Osteoblast (primary cell): ENCODE results near the gene SLC43A2. TPM values are rescaled to one million over a fixed set of nuclear protein-coding genes. Genes with fewer than 3 reads are reported as not detected.
A peak's percentile ranks its signal among the peaks of the same experiment; 100 is the strongest.
"Not testable (repeated sequence)": the region's sequence is repeated elsewhere in the genome, so short reads cannot be mapped to it uniquely, and the experiment has no call there.

ENCODE experiments used
- DNase-seq: peaks from one replicate; pipeline ENCODE4 v3.0.0; 2011; ENCODE audit warnings: low spot score, mixed read lengths; ENCODE audit not compliant: insufficient read length; ENCODE audit errors: missing footprints
- H2AFZ ChIP-seq: 2 replicates; pipeline ENCODE4 v1.6.0; 2011; ENCODE audit warnings: mild to moderate bottlenecking, low read length
- H3K27ac ChIP-seq: 2 replicates; pipeline ENCODE4 v1.5.1; 2011; ENCODE audit warnings: mild to moderate bottlenecking, low read depth, low read length, moderate library complexity
- H3K27me3 ChIP-seq: 2 replicates; pipeline ENCODE4 v1.6.0; 2012; ENCODE audit warnings: mild to moderate bottlenecking, control low read depth, inconsistent platforms, low read length, moderate library complexity; ENCODE audit not compliant: insufficient read depth
- H3K36me3 ChIP-seq: 2 replicates; pipeline ENCODE4 v1.5.1; 2011; ENCODE audit warnings: mild to moderate bottlenecking, low read length, control low read depth, moderate library complexity; ENCODE audit not compliant: insufficient read depth
- H3K4me1 ChIP-seq: 2 replicates; pipeline ENCODE4 v1.5.1; 2011; ENCODE audit warnings: mild to moderate bottlenecking, low read length, control low read depth, moderate library complexity; ENCODE audit not compliant: insufficient read depth
- H3K4me2 ChIP-seq: 2 replicates; pipeline ENCODE4 v1.6.0; 2011; ENCODE audit warnings: mild to moderate bottlenecking, low read length; ENCODE audit not compliant: insufficient read depth
- H3K4me3 ChIP-seq: fragments of 200-600 bp; sonication (generic); 3 replicates; pipeline ENCODE4 v1.5.1; 2012; ENCODE audit warnings: mild to moderate bottlenecking, low read length, inconsistent platforms; ENCODE audit not compliant: insufficient read depth
- H3K79me2 ChIP-seq: 2 replicates; pipeline ENCODE4 v1.6.0; 2012; ENCODE audit warnings: mild to moderate bottlenecking, low read length, control low read depth, inconsistent platforms; ENCODE audit not compliant: insufficient read depth
- H3K9me3 ChIP-seq: 2 replicates; pipeline ENCODE4 v1.5.1; 2011; ENCODE audit warnings: low read depth, low read length, control low read depth
- H4K20me1 ChIP-seq: 2 replicates; pipeline ENCODE4 v1.6.0; 2012; ENCODE audit warnings: mild to moderate bottlenecking, low read length, control low read depth; ENCODE audit not compliant: insufficient read depth
- total RNA-seq: library from RNA; depleted of rRNA; stranded (reverse); fragments of >200 nt; gene quantifications from 2 replicates; pipeline ENCODE4 v1.2.3, GENCODE V29; 2012
- TF ChIP-seq, protein P1 (sequence below): IDR thresholded peaks from 2 replicates; pipeline ENCODE4 v1.5.1; 2011; ENCODE audit warnings: mild to moderate bottlenecking, low read depth, low read length, moderate library complexity; ENCODE audit errors: extremely low read depth

The SLC43A2 gene
- total RNA-seq, 1 donor, result 5.4 TPM

DNA sequence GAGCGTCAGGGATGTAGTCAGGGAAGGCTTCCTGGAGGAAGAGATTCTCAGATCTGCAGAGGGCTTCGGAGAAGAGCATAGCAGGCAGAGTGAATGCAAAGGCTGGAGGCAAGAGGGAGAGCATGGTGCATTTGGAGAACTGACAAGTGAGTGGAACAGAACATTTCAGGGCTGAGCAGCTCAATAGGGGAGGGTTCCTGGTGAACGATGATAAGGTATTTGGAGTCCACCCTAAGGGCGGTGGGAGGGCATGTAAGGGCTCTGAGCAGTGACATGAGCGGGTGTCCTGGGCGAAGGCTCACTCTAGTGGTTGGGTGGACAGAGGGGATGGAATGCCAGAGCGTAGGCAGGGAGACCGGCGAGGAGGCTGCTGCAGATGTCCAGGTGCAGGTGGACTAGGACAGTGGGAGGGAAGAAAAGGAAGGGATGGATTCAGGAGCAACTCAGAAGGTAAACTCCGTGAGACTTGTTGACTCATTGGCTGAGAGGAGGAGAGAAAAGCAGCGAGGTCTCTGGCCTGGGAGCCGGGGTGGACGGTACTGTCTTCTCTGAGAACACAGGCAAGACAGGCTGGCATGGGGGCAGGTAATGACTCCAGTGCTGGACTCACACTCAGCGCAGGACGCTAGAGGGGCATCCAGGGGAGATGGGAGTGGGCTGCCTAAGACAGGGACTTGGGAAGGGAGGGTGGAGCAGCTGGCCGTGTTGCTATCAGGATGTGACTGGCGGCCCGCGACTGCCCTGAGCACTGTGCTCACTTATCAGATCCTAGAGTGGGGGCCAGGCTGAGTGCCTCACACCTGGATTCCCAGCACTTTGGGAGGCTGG, 64.6 kb downstream of the SLC43A2 start:
- H3K27me3 ChIP-seq, result no peaks in the 10 kb centered on the region
- H3K9me3 ChIP-seq, result no peaks in the 10 kb centered on the region
- H3K36me3 ChIP-seq, result no peaks in the 10 kb centered on the region
- peak; percentile 78 for DNase-seq
- H3K4me1 ChIP-seq, result peaks cover 10% of the 10 kb centered on the region
- peaks cover 29% of the 10 kb centered on the region for H4K20me1 ChIP-seq
- no peak overlapping the region for H3K4me2 ChIP-seq
- no peak overlapping the region for H3K4me3 ChIP-seq
- peaks cover 30% of the 10 kb centered on the region for H3K79me2 ChIP-seq
- TF ChIP-seq, protein P1, sequence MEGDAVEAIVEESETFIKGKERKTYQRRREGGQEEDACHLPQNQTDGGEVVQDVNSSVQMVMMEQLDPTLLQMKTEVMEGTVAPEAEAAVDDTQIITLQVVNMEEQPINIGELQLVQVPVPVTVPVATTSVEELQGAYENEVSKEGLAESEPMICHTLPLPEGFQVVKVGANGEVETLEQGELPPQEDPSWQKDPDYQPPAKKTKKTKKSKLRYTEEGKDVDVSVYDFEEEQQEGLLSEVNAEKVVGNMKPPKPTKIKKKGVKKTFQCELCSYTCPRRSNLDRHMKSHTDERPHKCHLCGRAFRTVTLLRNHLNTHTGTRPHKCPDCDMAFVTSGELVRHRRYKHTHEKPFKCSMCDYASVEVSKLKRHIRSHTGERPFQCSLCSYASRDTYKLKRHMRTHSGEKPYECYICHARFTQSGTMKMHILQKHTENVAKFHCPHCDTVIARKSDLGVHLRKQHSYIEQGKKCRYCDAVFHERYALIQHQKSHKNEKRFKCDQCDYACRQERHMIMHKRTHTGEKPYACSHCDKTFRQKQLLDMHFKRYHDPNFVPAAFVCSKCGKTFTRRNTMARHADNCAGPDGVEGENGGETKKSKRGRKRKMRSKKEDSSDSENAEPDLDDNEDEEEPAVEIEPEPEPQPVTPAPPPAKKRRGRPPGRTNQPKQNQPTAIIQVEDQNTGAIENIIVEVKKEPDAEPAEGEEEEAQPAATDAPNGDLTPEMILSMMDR, result no peak
- H2AFZ ChIP-seq, result no peak overlapping the region
- H3K27ac ChIP-seq, result no peak overlapping the region

DNA sequence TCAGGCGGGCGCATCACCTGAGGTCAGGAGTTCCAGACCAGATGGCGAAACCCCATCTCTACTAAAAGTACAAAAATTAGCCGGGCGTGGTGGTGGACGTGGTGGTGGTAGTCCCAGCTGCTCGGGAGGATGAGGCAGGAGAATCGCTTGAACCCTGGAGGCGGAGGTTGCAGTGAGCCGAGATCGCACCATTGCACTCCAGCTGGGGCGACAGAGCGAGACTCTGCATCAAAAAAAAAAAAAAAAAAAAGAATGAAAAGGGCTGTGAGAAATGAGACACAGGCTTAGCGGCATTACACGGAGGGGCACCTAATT, 65.2 kb downstream of the SLC43A2 start:
- not testable (repeated sequence) for H3K27me3 ChIP-seq, H3K4me3 ChIP-seq, H3K9me3 ChIP-seq, H3K36me3 ChIP-seq, H3K27ac ChIP-seq, H3K4me2 ChIP-seq, DNase-seq, H2AFZ ChIP-seq, H3K4me1 ChIP-seq
- H4K20me1 ChIP-seq, result peaks cover 34% of the 10 kb centered on the region
- peaks cover 36% of the 10 kb centered on the region for H3K79me2 ChIP-seq

DNA sequence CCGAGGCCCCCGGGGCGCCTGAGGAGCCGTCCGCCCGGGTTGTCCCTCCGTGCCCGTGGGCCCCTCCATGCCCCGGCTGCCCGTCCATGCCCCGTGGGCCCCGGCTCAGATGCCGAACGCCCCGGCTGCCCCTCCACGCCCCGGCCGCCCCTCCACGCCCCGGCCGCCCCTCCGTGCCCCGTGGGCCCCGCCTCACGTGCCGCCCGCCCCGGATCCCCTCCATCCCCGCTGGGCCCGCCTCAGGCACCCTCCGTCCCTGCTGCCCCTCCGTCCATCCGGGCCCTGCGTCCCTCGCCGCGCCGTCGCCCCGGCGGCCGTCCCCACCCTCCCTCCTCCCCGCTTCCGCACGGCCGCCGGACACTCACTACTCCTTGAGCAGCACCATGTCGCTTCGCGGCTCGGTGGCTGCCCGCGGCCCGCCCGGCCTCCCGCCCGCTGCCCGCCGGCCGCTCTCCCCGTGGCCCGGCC, 66.4 kb downstream of the SLC43A2 start:
- H3K4me2 ChIP-seq, result peak overlapping the region; percentile 97
- TF ChIP-seq, protein P1, result no peak
- DNase-seq, result peak; percentile 96
- no peaks in the 10 kb centered on the region for H3K36me3 ChIP-seq
- H3K4me3 ChIP-seq, result peak overlapping the region; percentile 84
- H3K9me3 ChIP-seq, result no peaks in the 10 kb centered on the region
- H3K79me2 ChIP-seq, result peaks cover 48% of the 10 kb centered on the region
- peaks cover 14% of the 10 kb centered on the region for H3K4me1 ChIP-seq
- H2AFZ ChIP-seq, result no peak overlapping the region
- no peaks in the 10 kb centered on the region for H3K27me3 ChIP-seq
- H4K20me1 ChIP-seq, result peaks cover 43% of the 10 kb centered on the region
- peak overlapping the region; percentile 69 for H3K27ac ChIP-seq

DNA sequence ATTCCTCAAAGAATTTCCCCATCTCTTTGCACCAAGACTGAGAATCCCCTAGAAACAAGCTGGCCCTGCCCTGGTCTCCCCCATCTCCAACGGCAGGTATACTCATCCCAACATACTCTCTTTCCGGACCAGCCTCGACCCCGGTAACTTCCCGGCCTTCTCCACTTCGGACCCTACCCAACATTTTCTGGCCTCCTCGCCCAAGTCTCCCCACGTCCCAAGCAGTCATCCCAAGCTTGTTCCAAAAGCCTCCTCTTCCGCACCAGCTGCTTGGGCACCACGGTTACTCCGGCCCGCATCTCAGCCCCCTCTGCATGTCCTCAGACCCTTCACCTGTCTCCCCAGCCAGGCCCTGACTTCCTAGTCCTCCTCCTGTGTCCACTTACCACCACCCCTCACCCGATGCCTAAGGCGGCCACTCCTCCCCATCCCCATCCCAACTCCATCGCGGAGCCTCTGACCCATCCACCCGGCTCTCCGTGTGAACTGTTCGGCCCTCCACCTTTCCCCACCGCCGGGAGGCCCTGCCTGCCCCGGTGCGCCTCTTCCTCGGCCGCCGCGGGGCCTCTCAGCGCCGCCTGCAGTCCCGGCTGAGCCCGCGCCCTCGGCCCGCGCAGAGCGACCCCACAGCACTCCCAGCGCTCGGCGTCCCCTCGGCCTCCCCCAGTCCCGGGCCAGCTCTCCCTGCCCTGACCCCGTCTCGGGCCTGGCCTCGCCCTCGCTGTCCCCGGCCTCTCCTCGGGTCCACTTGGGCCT, 67.0 kb downstream of the SLC43A2 start:
- Histone ChIP-seq H3K27me3 (no peaks in the 10 kb centered on the region), H3K36me3 (peaks cover 1% of the 10 kb centered on the region), H4K20me1 (peaks cover 46% of the 10 kb centered on the region), H3K4me1 (peaks cover 16% of the 10 kb centered on the region), H2AFZ (peak overlapping the region; percentile 22), H3K27ac (peak overlapping the region; percentile 69), H3K79me2 (peaks cover 54% of the 10 kb centered on the region), H3K4me2 (peak overlapping the region; percentile 97), H3K9me3 (no peaks in the 10 kb centered on the region), H3K4me3 (peak overlapping the region; percentile 84)
- DNase-seq, result peak; percentile 94
- TF ChIP-seq, protein P1, result no peak
